ENCODE results near the gene PLEKHG1.

GRCh38 chr6:150634964-150635292 is 35.2 kb downstream of the PLEKHG1 start:
- TF ChIP-seq, protein P1, sequence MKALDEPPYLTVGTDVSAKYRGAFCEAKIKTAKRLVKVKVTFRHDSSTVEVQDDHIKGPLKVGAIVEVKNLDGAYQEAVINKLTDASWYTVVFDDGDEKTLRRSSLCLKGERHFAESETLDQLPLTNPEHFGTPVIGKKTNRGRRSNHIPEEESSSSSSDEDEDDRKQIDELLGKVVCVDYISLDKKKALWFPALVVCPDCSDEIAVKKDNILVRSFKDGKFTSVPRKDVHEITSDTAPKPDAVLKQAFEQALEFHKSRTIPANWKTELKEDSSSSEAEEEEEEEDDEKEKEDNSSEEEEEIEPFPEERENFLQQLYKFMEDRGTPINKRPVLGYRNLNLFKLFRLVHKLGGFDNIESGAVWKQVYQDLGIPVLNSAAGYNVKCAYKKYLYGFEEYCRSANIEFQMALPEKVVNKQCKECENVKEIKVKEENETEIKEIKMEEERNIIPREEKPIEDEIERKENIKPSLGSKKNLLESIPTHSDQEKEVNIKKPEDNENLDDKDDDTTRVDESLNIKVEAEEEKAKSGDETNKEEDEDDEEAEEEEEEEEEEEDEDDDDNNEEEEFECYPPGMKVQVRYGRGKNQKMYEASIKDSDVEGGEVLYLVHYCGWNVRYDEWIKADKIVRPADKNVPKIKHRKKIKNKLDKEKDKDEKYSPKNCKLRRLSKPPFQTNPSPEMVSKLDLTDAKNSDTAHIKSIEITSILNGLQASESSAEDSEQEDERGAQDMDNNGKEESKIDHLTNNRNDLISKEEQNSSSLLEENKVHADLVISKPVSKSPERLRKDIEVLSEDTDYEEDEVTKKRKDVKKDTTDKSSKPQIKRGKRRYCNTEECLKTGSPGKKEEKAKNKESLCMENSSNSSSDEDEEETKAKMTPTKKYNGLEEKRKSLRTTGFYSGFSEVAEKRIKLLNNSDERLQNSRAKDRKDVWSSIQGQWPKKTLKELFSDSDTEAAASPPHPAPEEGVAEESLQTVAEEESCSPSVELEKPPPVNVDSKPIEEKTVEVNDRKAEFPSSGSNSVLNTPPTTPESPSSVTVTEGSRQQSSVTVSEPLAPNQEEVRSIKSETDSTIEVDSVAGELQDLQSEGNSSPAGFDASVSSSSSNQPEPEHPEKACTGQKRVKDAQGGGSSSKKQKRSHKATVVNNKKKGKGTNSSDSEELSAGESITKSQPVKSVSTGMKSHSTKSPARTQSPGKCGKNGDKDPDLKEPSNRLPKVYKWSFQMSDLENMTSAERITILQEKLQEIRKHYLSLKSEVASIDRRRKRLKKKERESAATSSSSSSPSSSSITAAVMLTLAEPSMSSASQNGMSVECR (CRISPR knock-in tag; IDR thresholded peaks at IDR 0.05; ENCODE audit: borderline replicate concordance): no peak
- TF ChIP-seq FOXJ3 (CRISPR knock-in tag; IDR thresholded peaks at IDR 0.05; ENCODE audit: borderline replicate concordance) (no peak), CREM (CRISPR knock-in tag; IDR thresholded peaks at IDR 0.05) (no peak)
- TF ChIP-seq, protein P2, sequence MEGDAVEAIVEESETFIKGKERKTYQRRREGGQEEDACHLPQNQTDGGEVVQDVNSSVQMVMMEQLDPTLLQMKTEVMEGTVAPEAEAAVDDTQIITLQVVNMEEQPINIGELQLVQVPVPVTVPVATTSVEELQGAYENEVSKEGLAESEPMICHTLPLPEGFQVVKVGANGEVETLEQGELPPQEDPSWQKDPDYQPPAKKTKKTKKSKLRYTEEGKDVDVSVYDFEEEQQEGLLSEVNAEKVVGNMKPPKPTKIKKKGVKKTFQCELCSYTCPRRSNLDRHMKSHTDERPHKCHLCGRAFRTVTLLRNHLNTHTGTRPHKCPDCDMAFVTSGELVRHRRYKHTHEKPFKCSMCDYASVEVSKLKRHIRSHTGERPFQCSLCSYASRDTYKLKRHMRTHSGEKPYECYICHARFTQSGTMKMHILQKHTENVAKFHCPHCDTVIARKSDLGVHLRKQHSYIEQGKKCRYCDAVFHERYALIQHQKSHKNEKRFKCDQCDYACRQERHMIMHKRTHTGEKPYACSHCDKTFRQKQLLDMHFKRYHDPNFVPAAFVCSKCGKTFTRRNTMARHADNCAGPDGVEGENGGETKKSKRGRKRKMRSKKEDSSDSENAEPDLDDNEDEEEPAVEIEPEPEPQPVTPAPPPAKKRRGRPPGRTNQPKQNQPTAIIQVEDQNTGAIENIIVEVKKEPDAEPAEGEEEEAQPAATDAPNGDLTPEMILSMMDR (IDR thresholded peaks at IDR 0.05): no peak

Data from WTC11 (cell line).